H1 (cell line): Measurements from ENCODE around the gene PREX1. TPM values are rescaled to one million over a fixed set of nuclear protein-coding genes. Genes with fewer than 3 reads are reported as not detected.

Experiments
- CTCF ChIA-PET: fragments of 300-600 bp; sonication (Branson Sonifier 250); formaldehyde crosslinking; loops from one replicate; lab custom pipeline; 2021; ENCODE audit not compliant: partially characterized antibody; lab: Charles Lee
- POLR2A ChIA-PET: fragments of 300-600 bp; sonication (Branson Sonifier 250); formaldehyde crosslinking; loops from one replicate; lab custom pipeline; 2021; ENCODE audit warnings: inconsistent platforms; ENCODE audit not compliant: partially characterized antibody; lab: Charles Lee
- DNase-seq, 2 experiments: peaks; one replicate each; pipeline versions ENCODE4 v3.0.0 to v3.0.0-alpha.2; 2010 to 2022; ENCODE audit warnings: low spot score in 2 of 2, low read depth in 1 of 2, mixed read lengths in 1 of 2
- FAIRE-seq: peaks from 2 replicates; lab custom pipeline; 2011; peaks lifted over from hg19 to GRCh38; lab: Jason Lieb, UNC
- H2AFZ ChIP-seq: 2 replicates; pipeline ENCODE4 v1.8.1; 2012; ENCODE audit warnings: low read length, inconsistent platforms
- H2AK5ac ChIP-seq: 2 replicates; pipeline ENCODE4 v1.6.1; 2013; ENCODE audit warnings: low read depth, low read length
- H2BK120ac ChIP-seq: replicated peaks from 2 replicates; pipeline ENCODE3; 2013; ENCODE audit warnings: low read depth, low read length, inconsistent platforms
- H2BK12ac ChIP-seq: 2 replicates; pipeline ENCODE4 v1.6.1; 2013; ENCODE audit warnings: low read depth, low read length
- H2BK15ac ChIP-seq: 2 replicates; pipeline ENCODE4 v1.6.1; 2013; ENCODE audit warnings: low read length
- H2BK20ac ChIP-seq: 2 replicates; pipeline ENCODE4 v1.6.1; 2013; ENCODE audit warnings: low read length
- H2BK5ac ChIP-seq: 2 replicates; pipeline ENCODE4 v1.6.1; 2013; ENCODE audit warnings: low read depth, low read length
- H3K14ac ChIP-seq: 2 replicates; pipeline ENCODE4 v1.6.1; 2013; ENCODE audit warnings: inconsistent platforms; ENCODE audit not compliant: insufficient read length
- H3K18ac ChIP-seq: 2 replicates; pipeline ENCODE4 v1.6.1; 2013; ENCODE audit warnings: low read length; ENCODE audit errors: extremely low read depth
- H3K23ac ChIP-seq: 2 replicates; pipeline ENCODE4 v1.6.1; 2013; ENCODE audit warnings: inconsistent platforms; ENCODE audit not compliant: insufficient read length
- H3K23me2 ChIP-seq: 2 replicates; pipeline ENCODE4 v1.6.1; 2013; ENCODE audit warnings: low read depth, low read length
- H3K27ac ChIP-seq: 2 replicates; pipeline ENCODE4 v1.6.1; 2011; ENCODE audit warnings: low read depth, low read length, inconsistent platforms
- H3K27me3 ChIP-seq, 4 experiments: replicated peaks in 1 of 4; 1 replicate in 1 of 4; 2 replicates in 3 of 4; pipeline versions ENCODE4 v1.6.1 to v1.8.1; 2011 to 2013; ENCODE audit warnings: low read length in 3 of 4, mild to moderate bottlenecking in 3 of 4, inconsistent platforms in 2 of 4, mixed read lengths in 2 of 4, moderate library complexity in 1 of 4; ENCODE audit not compliant: control insufficient read depth in 3 of 4, insufficient read depth in 3 of 4; ENCODE audit errors: extremely low read depth in 1 of 4
- H3K36me3 ChIP-seq, 4 experiments: 2 replicates each; pipeline versions ENCODE4 v1.6.1 to v1.8.1; 2011 to 2013; ENCODE audit warnings: mild to moderate bottlenecking in 4 of 4, low read length in 3 of 4, moderate library complexity in 2 of 4, control low read depth in 1 of 4, inconsistent platforms in 1 of 4; ENCODE audit not compliant: insufficient read depth in 4 of 4, control insufficient read depth in 2 of 4
- H3K4ac ChIP-seq: replicated peaks from 2 replicates; pipeline ENCODE3; 2013; ENCODE audit warnings: low read length, low read depth, mixed read lengths, inconsistent platforms; ENCODE audit not compliant: insufficient read length
- H3K4me1 ChIP-seq, 4 experiments: replicated peaks in 1 of 4; 1 replicate in 1 of 4; 2 replicates in 3 of 4; pipeline versions ENCODE4 v1.6.1 to v1.8.1; 2011 to 2013; ENCODE audit warnings: low read length in 3 of 4, inconsistent platforms in 2 of 4, mixed read lengths in 1 of 4; ENCODE audit not compliant: insufficient read depth in 4 of 4, control insufficient read depth in 3 of 4
- H3K4me2 ChIP-seq, 2 experiments: 2 replicates each; pipeline versions ENCODE4 v1.6.1 to v1.8.1; 2011 to 2013; ENCODE audit warnings: low read depth in 2 of 2, low read length in 2 of 2, control low read depth in 1 of 2, inconsistent platforms in 1 of 2, mild to moderate bottlenecking in 1 of 2; ENCODE audit not compliant: insufficient read depth in 1 of 2
- H3K4me3 ChIP-seq, 4 experiments: fragments of 200-600, 300-600 bp in 1 of 4; sonication (generic), shearing (Covaris generic), sonication (Bioruptor Twin) in 1 of 4; 2 replicates each; pipeline versions ENCODE4 v1.5.1 to v1.8.1; 2011 to 2016; ENCODE audit warnings: low read length in 4 of 4, low read depth in 3 of 4, control low read depth in 2 of 4, inconsistent platforms in 2 of 4, mild to moderate bottlenecking in 2 of 4, mixed read lengths in 1 of 4, moderate library complexity in 1 of 4; ENCODE audit not compliant: insufficient read depth in 2 of 4; ENCODE audit errors: extremely low read depth in 1 of 4
- H3K56ac ChIP-seq: replicated peaks from 2 replicates; pipeline ENCODE3; 2013; ENCODE audit warnings: low read depth, mild to moderate bottlenecking, mixed read lengths, low read length, inconsistent platforms; ENCODE audit not compliant: insufficient read length
- H3K79me1 ChIP-seq: 2 replicates; pipeline ENCODE4 v1.6.1; 2013; ENCODE audit warnings: low read depth, low read length, control low read depth
- H3K79me2 ChIP-seq, 2 experiments: 2 replicates each; pipeline versions ENCODE4 v1.6.1 to v1.8.1; 2012 to 2013; ENCODE audit warnings: low read length in 2 of 2, mild to moderate bottlenecking in 2 of 2, inconsistent platforms in 1 of 2; ENCODE audit not compliant: insufficient read depth in 2 of 2, control insufficient read depth in 1 of 2
- H3K9ac ChIP-seq, 4 experiments: replicated peaks in 1 of 4; 1 replicate in 1 of 4; 2 replicates in 3 of 4; pipeline versions ENCODE4 v1.6.1 to v1.8.1; 2011 to 2013; ENCODE audit warnings: low read depth in 3 of 4, low read length in 3 of 4, control low read depth in 2 of 4, mild to moderate bottlenecking in 2 of 4, moderate library complexity in 2 of 4, inconsistent platforms in 1 of 4; ENCODE audit errors: extremely low read depth in 1 of 4
- H3K9me3 ChIP-seq, 2 experiments: 2 replicates each; pipeline versions ENCODE4 v1.6.1 to v1.8.1; 2012 to 2013; ENCODE audit warnings: mild to moderate bottlenecking in 2 of 2, moderate library complexity in 2 of 2, control low read depth in 1 of 2, inconsistent platforms in 1 of 2, low read depth in 1 of 2, low read length in 1 of 2, mixed read lengths in 1 of 2; ENCODE audit not compliant: insufficient read depth in 2 of 2
- H4K20me1 ChIP-seq, 2 experiments: replicated peaks in 1 of 2; 2 replicates each; pipeline versions ENCODE3 to v1.8.1; 2011 to 2013; ENCODE audit warnings: inconsistent platforms in 2 of 2, low read length in 2 of 2, mild to moderate bottlenecking in 1 of 2; ENCODE audit not compliant: insufficient read depth in 2 of 2, control insufficient read depth in 1 of 2
- H4K5ac ChIP-seq: 2 replicates; pipeline ENCODE4 v1.6.1; 2013; ENCODE audit warnings: low read length, low read depth, mixed read lengths, inconsistent platforms; ENCODE audit not compliant: insufficient read length
- H4K8ac ChIP-seq: 2 replicates; pipeline ENCODE4 v1.8.0; 2013; ENCODE audit warnings: mild to moderate bottlenecking, moderate library complexity, low read length, inconsistent platforms; ENCODE audit not compliant: insufficient read depth; ENCODE audit errors: extremely low read depth
- H4K91ac ChIP-seq: replicated peaks from 2 replicates; pipeline ENCODE3; 2013; ENCODE audit warnings: low read length, mixed read lengths, inconsistent platforms; ENCODE audit not compliant: insufficient read length
- MAX ChIP-seq: IDR thresholded peaks from 2 replicates; pipeline ENCODE4 v1.6.1; 2012; ENCODE audit warnings: inconsistent platforms
- SIX5 ChIP-seq: IDR thresholded peaks from 2 replicates; pipeline ENCODE4 v1.6.1; 2011; ENCODE audit warnings: mild to moderate bottlenecking, low read depth, low read length
- WGBS, 2 experiments: shearing (Covaris generic) in 1 of 2; methylation state at CpG; one replicate each; pipeline versions ENCODE4 v1.1.6 to v1.1.7; 2013 to 2015; ENCODE audit warnings: low lambda C conversion rate in 2 of 2, mixed read lengths in 2 of 2, inconsistent platforms in 1 of 2, low coverage in 1 of 2, missing lambda C conversion rate in 1 of 2; ENCODE audit not compliant: insufficient replicate concordance in 2 of 2, insufficient coverage in 1 of 2, insufficient read length in 1 of 2; ENCODE audit errors: extremely low coverage in 1 of 2, missing lambda C conversion rate in 1 of 2; 5-methylcytosine and 5-hydroxymethylcytosine counted together
- polyA plus RNA-seq, 7 experiments: library from polyadenylated mRNA; depleted of rRNA in 3 of 7; stranded (reverse) in 5 of 7; unstranded in 2 of 7; fragments of >200 nt in 5 of 7; fragments of 200-250 nt in 2 of 7; gene quantifications; 1 replicate in 5 of 7; 2 replicates in 1 of 7; 4 replicates in 1 of 7; pipeline versions ENCODE4 v1.2.1 to v1.2.3, GENCODE V29; 2011 to 2013; ENCODE audit warnings: missing spikeins in 2 of 7, mixed read lengths in 2 of 7
- total RNA-seq: library from RNA; stranded (reverse); fragmentation: NEBNext Ultra II Directional; extraction: Animal tissue kit (Norgen Biotek cat#: 25700); gene quantifications from 2 replicates; pipeline ENCODE4 v1.2.1, GENCODE V29; 2021

The PREX1 gene
- total and polyA plus RNA-seq, 2 of the 8 experiments (the other 6 are each of a cell fraction or from before 2014, with no cell fraction given) = 10.7 to 12.8 TPM

- Histone ChIP-seq H3K36me3 (no peaks in the 10 kb centered on the region), H4K8ac (no peak overlapping the region), H2BK5ac (no peak overlapping the region), H2BK15ac (no peak overlapping the region), H3K79me2 (no peaks in the 10 kb centered on the region), H3K18ac (no peak overlapping the region), H2BK120ac (no peak overlapping the region), H3K9ac (no peak overlapping the region), H4K5ac (no peak overlapping the region), H3K4me3 (no peak overlapping the region), H3K23me2 (no peaks in the 10 kb centered on the region), H3K27me3 (no peaks in the 10 kb centered on the region), H3K14ac (no peak overlapping the region), H3K56ac (no peak overlapping the region), H3K4me2 (no peak overlapping the region), H4K91ac (no peak overlapping the region), H3K23ac (no peak overlapping the region), H2BK12ac (no peak overlapping the region), H3K4me1 (no peaks in the 10 kb centered on the region), H3K79me1 (no peaks in the 10 kb centered on the region), H3K4ac (no peak overlapping the region), H3K27ac (no peak overlapping the region), H2AK5ac (no peak overlapping the region), H4K20me1 (no peaks in the 10 kb centered on the region), H2BK20ac (no peak overlapping the region), H2AFZ (no peak overlapping the region), H3K9me3 (no peaks in the 10 kb centered on the region)
- FAIRE-seq (no peak), DNase-seq (no peak)
- POLR2A ChIA-PET = no interaction called here
- CTCF ChIA-PET = interaction anchor here (1.3 kb wide), 1 partner anchor 11 kb away, joined by 3 read pairs; the partner anchor contains the start of gene PREX1
- WGBS, 2 experiments = 79% methylated on average over 11 of the region's 11 CpGs; no CpG with 5 or more reads in 1 of the 2 experiments
- peak; percentile 27; the same call in 1 of the 2 replicates for TF ChIP-seq MAX
- peak; percentile 50; the same call in 1 of the 2 replicates for TF ChIP-seq SIX5
Observed at GRCh38 chr20:48839154-48839917, 11.5 kb upstream of the PREX1 start.
